ENCODE measurements around the gene CRX. TPM values are rescaled to one million over a fixed set of nuclear protein-coding genes. Genes with fewer than 3 reads are reported as not detected.
"Not testable (repeated sequence)": the region's sequence is repeated elsewhere in the genome, so short reads cannot be mapped to it uniquely, and the experiment has no call there.

CRX gene
- total RNA-seq, 5 donors from 2014 or later (not counting 1 experiment from before 2014, with no cell fraction given), result not detected

- no peaks in the 10 kb centered on the region for H3K27me3 Mint-ChIP-seq
- H3K9me3 ChIP-seq, result no peaks in the 10 kb centered on the region
- H3K36me3 Mint-ChIP-seq, result peaks cover 28% of the 10 kb centered on the region
- peak overlapping the region; percentile 94 to 96 (median 95) for H3K4me3 Mint-ChIP-seq
- H3K4me3 ChIP-seq (ENCODE audit: control insufficient read depth in 1 of 2, extremely low read depth in 1 of 2, low read length in 1 of 2), result peak overlapping the region; percentile 80 to 83
- 86% methylated on average over 20 of the region's 24 CpGs for WGBS (ENCODE audit: insufficient coverage)
- ATAC-seq (replicated peaks in 1 of 4), result no peak
- CTCF ChIA-PET, result no interaction called here
- POLR2A ChIA-PET, result no interaction called here
- peaks cover 26 to 38% (median 38%) of the 10 kb centered on the region in 3 donors for H3K4me1 Mint-ChIP-seq
- no peak for DNase-seq
- peak overlapping the region; percentile 88 to 97 for H3K27ac Mint-ChIP-seq
- peaks cover 15 to 19% of the 10 kb centered on the region in 2 donors for H3K36me3 ChIP-seq (ENCODE audit: control insufficient read depth in 2 of 2, extremely low read depth in 1 of 2, insufficient read depth in 1 of 2, low read length in 1 of 2)
- H3K27ac ChIP-seq (ENCODE audit: low read length), result peak overlapping the region; percentile 99
- no peaks in the 10 kb centered on the region for H3K27me3 ChIP-seq (replicated peaks in 1 of 2; ENCODE audit: control insufficient read depth in 2 of 2, extremely low read depth in 1 of 2, insufficient read depth in 2 of 2, low read length in 1 of 2)
- peaks cover 0 to 36% of the 10 kb centered on the region in 2 experiments for H3K4me1 ChIP-seq (ENCODE audit: control insufficient read depth in 1 of 2, extremely low read depth in 1 of 2, insufficient read depth in 2 of 2, low read length in 2 of 2)
- no peaks in the 10 kb centered on the region for H3K9me3 Mint-ChIP-seq
These were observed 42.1 kb upstream of the CRX start for GRCh38 chr19:47779524-47780214.

- 85% methylated on average over 4 of the region's 9 CpGs for WGBS (ENCODE audit: insufficient coverage)
- no peaks in the 10 kb centered on the region for H3K9me3 ChIP-seq
- H3K27ac Mint-ChIP-seq, result peak overlapping the region; percentile 88 to 97
- CTCF ChIA-PET, result no interaction called here
- H3K27me3 Mint-ChIP-seq, result no peaks in the 10 kb centered on the region
- no peak for ATAC-seq (replicated peaks in 1 of 4)
- H3K36me3 ChIP-seq (ENCODE audit: control insufficient read depth in 2 of 2, extremely low read depth in 1 of 2, insufficient read depth in 1 of 2, low read length in 1 of 2), result peaks cover 15 to 22% of the 10 kb centered on the region in 2 donors
- H3K9me3 Mint-ChIP-seq, result no peaks in the 10 kb centered on the region
- no peaks in the 10 kb centered on the region for H3K27me3 ChIP-seq (replicated peaks in 1 of 2; ENCODE audit: control insufficient read depth in 2 of 2, extremely low read depth in 1 of 2, insufficient read depth in 2 of 2, low read length in 1 of 2)
- DNase-seq, result no peak
- H3K4me3 ChIP-seq (ENCODE audit: control insufficient read depth in 1 of 2, extremely low read depth in 1 of 2, low read length in 1 of 2), result no peak overlapping the region
- no peak overlapping the region for H3K27ac ChIP-seq (ENCODE audit: low read length)
- H3K36me3 Mint-ChIP-seq, result peaks cover 29% of the 10 kb centered on the region
- H3K4me1 Mint-ChIP-seq, result peaks cover 26 to 38% (median 38%) of the 10 kb centered on the region in 3 donors
- peak overlapping the region; percentile 41 to 96 (median 94) for H3K4me3 Mint-ChIP-seq
- H3K4me1 ChIP-seq (ENCODE audit: control insufficient read depth in 1 of 2, extremely low read depth in 1 of 2, insufficient read depth in 2 of 2, low read length in 2 of 2), result peaks cover 0 to 36% of the 10 kb centered on the region in 2 experiments
- POLR2A ChIA-PET, result no interaction called here
These were observed 41.6 kb upstream of the CRX start for GRCh38 chr19:47780215-47780551.

- H3K27ac ChIP-seq (ENCODE audit: low read length), result no peak overlapping the region
- ChIA-PET CTCF (no interaction called here), POLR2A (no interaction called here)
- H3K36me3 Mint-ChIP-seq, result peaks cover 33% of the 10 kb centered on the region
- peaks cover 0 to 36% of the 10 kb centered on the region in 2 experiments for H3K4me1 ChIP-seq (ENCODE audit: control insufficient read depth in 1 of 2, extremely low read depth in 1 of 2, insufficient read depth in 2 of 2, low read length in 2 of 2)
- H3K4me1 Mint-ChIP-seq, result peaks cover 26 to 38% (median 35%) of the 10 kb centered on the region in 3 donors
- H3K27ac Mint-ChIP-seq, result peak overlapping the region in 1 of 2 donors; percentile 8
- H3K27me3 Mint-ChIP-seq, result no peaks in the 10 kb centered on the region
- no peaks in the 10 kb centered on the region for H3K27me3 ChIP-seq (replicated peaks in 1 of 2; ENCODE audit: control insufficient read depth in 2 of 2, extremely low read depth in 1 of 2, insufficient read depth in 2 of 2, low read length in 1 of 2)
- DNase-seq, result no peak
- ATAC-seq (replicated peaks in 1 of 4), result no peak
- H3K4me3 ChIP-seq (ENCODE audit: control insufficient read depth in 1 of 2, extremely low read depth in 1 of 2, low read length in 1 of 2), result no peak overlapping the region
- H3K9me3 Mint-ChIP-seq, result no peaks in the 10 kb centered on the region
- H3K36me3 ChIP-seq (ENCODE audit: control insufficient read depth in 2 of 2, extremely low read depth in 1 of 2, insufficient read depth in 1 of 2, low read length in 1 of 2), result peaks cover 15 to 28% of the 10 kb centered on the region in 2 donors
- 91% methylated on average over 8 of the region's 9 CpGs for WGBS (ENCODE audit: insufficient coverage)
- H3K4me3 Mint-ChIP-seq, result no peak overlapping the region
- H3K9me3 ChIP-seq, result no peaks in the 10 kb centered on the region
These were observed 40.0 kb upstream of the CRX start for GRCh38 chr19:47781590-47782262.

GRCh38 chr19:47786566-47786965 lies 35.2 kb upstream of the CRX start:
- H3K36me3 ChIP-seq (ENCODE audit: control insufficient read depth in 2 of 2, extremely low read depth in 1 of 2, insufficient read depth in 1 of 2, low read length in 1 of 2), result peaks cover 9 to 20% of the 10 kb centered on the region in 2 donors
- Mint-ChIP-seq H3K27me3 (peaks cover 0 to 3% of the 10 kb centered on the region in 2 donors), H3K4me1 (peaks cover 6 to 19% (median 7%) of the 10 kb centered on the region in 3 donors), H3K9me3 (no peaks in the 10 kb centered on the region), H3K4me3 (no peak overlapping the region), H3K36me3 (peaks cover 23% of the 10 kb centered on the region), H3K27ac (no peak overlapping the region)
- WGBS (ENCODE audit: insufficient coverage), result 95% methylated on average over 4 of the region's 7 CpGs
- no peak overlapping the region for H3K27ac ChIP-seq (ENCODE audit: low read length)
- H3K9me3 ChIP-seq, result no peaks in the 10 kb centered on the region
- ATAC-seq (replicated peaks in 1 of 4), result no peak
- peaks cover 0 to 9% of the 10 kb centered on the region in 2 experiments for H3K27me3 ChIP-seq (replicated peaks in 1 of 2; ENCODE audit: control insufficient read depth in 2 of 2, extremely low read depth in 1 of 2, insufficient read depth in 2 of 2, low read length in 1 of 2)
- ChIA-PET POLR2A (interaction anchor here in 1 of 2 donors (0.6 kb wide), 2 partner anchors 190 to 1495 kb away, joined by 3 to 7 read pairs; no protein-coding TSS in a partner anchor), CTCF (no interaction called here)
- no peak overlapping the region for H3K4me3 ChIP-seq (ENCODE audit: control insufficient read depth in 1 of 2, extremely low read depth in 1 of 2, low read length in 1 of 2)
- DNase-seq, result no peak
- H3K4me1 ChIP-seq (ENCODE audit: control insufficient read depth in 1 of 2, extremely low read depth in 1 of 2, insufficient read depth in 2 of 2, low read length in 2 of 2), result peaks cover 0 to 7% of the 10 kb centered on the region in 2 experiments

GRCh38 chr19:47787307-47787706 lies 34.4 kb upstream of the CRX start:
- POLR2A ChIA-PET, result interaction anchor here in 1 of 2 donors (0.6 kb wide), 1 partner anchor 1495 kb away, joined by 7 read pairs; no protein-coding TSS in a partner anchor
- H3K4me3 Mint-ChIP-seq; H3K9me3 ChIP-seq; H3K27me3 ChIP-seq (replicated peaks in 1 of 2; ENCODE audit: control insufficient read depth in 2 of 2, extremely low read depth in 1 of 2, insufficient read depth in 2 of 2, low read length in 1 of 2); CTCF ChIA-PET; H3K9me3 Mint-ChIP-seq; H3K4me3 ChIP-seq (ENCODE audit: control insufficient read depth in 1 of 2, extremely low read depth in 1 of 2, low read length in 1 of 2); H3K4me1 ChIP-seq (ENCODE audit: control insufficient read depth in 1 of 2, extremely low read depth in 1 of 2, insufficient read depth in 2 of 2, low read length in 2 of 2); DNase-seq; ATAC-seq (replicated peaks in 1 of 4); H3K27me3 Mint-ChIP-seq; H3K27ac Mint-ChIP-seq; H3K27ac ChIP-seq (ENCODE audit: low read length): not testable (repeated sequence)
- H3K36me3 ChIP-seq (ENCODE audit: control insufficient read depth in 2 of 2, extremely low read depth in 1 of 2, insufficient read depth in 1 of 2, low read length in 1 of 2), result peaks cover 7 to 14% of the 10 kb centered on the region in 2 donors
- 95% methylated on average over 7 of the region's 10 CpGs for WGBS (ENCODE audit: insufficient coverage)
- H3K36me3 Mint-ChIP-seq, result peaks cover 20% of the 10 kb centered on the region
- peaks cover 4 to 16% (median 5%) of the 10 kb centered on the region in 3 donors for H3K4me1 Mint-ChIP-seq

- H3K4me3 Mint-ChIP-seq; H3K9me3 ChIP-seq; H3K27me3 Mint-ChIP-seq; ATAC-seq (replicated peaks in 1 of 4); H3K4me1 ChIP-seq (ENCODE audit: control insufficient read depth in 1 of 2, extremely low read depth in 1 of 2, insufficient read depth in 2 of 2, low read length in 2 of 2); POLR2A ChIA-PET; H3K9me3 Mint-ChIP-seq; H3K4me3 ChIP-seq (ENCODE audit: control insufficient read depth in 1 of 2, extremely low read depth in 1 of 2, low read length in 1 of 2); H3K27ac ChIP-seq (ENCODE audit: low read length); H3K36me3 Mint-ChIP-seq; H3K36me3 ChIP-seq (ENCODE audit: control insufficient read depth in 2 of 2, extremely low read depth in 1 of 2, insufficient read depth in 1 of 2, low read length in 1 of 2); DNase-seq; H3K27me3 ChIP-seq (replicated peaks in 1 of 2; ENCODE audit: control insufficient read depth in 2 of 2, extremely low read depth in 1 of 2, insufficient read depth in 2 of 2, low read length in 1 of 2); H3K27ac Mint-ChIP-seq: not testable (repeated sequence)
- 100% methylated on average over 1 of the region's 13 CpGs for WGBS (ENCODE audit: insufficient coverage)
- H3K4me1 Mint-ChIP-seq, result peaks cover 4 to 16% (median 5%) of the 10 kb centered on the region in 3 donors
- CTCF ChIA-PET, result interaction anchor here in 1 of 2 donors (0.6 kb wide), 2 partner anchors 25 to 505 kb away, joined by 3 to 4 read pairs; no protein-coding TSS in a partner anchor
These were observed 31.9 kb upstream of the CRX start for GRCh38 chr19:47789811-47790210.
